Measurements from ENCODE around the gene FEN1. TPM values are rescaled to one million over a fixed set of nuclear protein-coding genes. Genes with fewer than 3 reads are reported as not detected.

Gene FEN1
- total and polyA plus RNA-seq, 2 of the 13 experiments (the other 11 are each of a cell fraction or from before 2014, with no cell fraction given) = 12.4 to 102 TPM

DNA sequence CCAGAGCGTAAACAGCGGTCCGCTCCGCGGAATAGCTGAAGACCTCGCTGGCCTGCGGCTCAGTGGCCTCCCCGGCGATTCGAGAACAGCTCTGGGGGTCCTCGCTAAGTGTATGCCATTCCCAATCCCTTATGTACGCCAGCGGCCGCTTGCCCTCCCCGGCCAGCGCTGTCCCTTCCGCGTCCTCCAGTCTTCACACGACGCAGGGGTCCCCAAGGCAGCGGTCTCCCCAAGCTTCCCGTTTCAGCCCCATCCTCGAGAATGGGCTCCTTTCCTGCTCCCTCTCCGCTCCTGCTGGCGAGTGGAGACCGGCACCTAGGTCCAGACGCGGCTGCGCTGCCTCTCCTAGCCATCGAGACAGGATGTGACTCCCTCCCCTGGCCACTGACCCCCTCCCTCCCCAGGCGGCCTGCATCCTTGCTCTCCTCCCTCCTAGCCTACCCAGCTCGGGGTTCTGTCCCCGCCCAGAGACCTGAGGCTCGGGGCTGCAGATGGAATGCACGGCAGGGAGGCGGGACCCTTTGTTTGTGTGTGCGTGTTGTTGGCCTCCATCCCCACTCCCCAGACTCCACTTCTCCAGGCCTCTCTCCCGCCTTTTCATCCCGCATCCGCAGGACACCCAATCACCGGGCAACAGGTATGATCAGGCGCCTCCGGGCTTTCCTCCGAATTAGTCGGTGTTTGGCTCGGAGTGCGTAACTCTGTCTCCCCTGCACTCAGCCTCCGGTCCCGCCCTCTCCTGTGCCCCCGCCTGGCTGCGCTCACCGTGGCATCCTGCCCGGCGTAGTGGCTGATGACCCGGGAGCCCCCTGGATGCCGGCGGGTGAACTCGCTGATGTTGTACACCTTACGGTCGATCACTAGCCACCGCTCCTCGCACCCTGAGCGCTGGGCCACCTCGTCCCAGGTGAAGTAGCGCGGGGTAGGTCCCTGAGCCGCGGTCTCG, 23.4 kb downstream of the FEN1 start (continued):
- TF ChIP-seq, protein P1, sequence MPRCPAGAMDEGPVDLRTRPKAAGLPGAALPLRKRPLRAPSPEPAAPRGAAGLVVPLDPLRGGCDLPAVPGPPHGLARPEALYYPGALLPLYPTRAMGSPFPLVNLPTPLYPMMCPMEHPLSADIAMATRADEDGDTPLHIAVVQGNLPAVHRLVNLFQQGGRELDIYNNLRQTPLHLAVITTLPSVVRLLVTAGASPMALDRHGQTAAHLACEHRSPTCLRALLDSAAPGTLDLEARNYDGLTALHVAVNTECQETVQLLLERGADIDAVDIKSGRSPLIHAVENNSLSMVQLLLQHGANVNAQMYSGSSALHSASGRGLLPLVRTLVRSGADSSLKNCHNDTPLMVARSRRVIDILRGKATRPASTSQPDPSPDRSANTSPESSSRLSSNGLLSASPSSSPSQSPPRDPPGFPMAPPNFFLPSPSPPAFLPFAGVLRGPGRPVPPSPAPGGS (CRISPR knock-in tag; IDR thresholded peaks at IDR 0.05) = no peak
- no peak; the same call in none of the 2 replicates for TF ChIP-seq ZSCAN25 (CRISPR knock-in tag; IDR thresholded peaks at IDR 0.05)
- TF ChIP-seq, protein P2, sequence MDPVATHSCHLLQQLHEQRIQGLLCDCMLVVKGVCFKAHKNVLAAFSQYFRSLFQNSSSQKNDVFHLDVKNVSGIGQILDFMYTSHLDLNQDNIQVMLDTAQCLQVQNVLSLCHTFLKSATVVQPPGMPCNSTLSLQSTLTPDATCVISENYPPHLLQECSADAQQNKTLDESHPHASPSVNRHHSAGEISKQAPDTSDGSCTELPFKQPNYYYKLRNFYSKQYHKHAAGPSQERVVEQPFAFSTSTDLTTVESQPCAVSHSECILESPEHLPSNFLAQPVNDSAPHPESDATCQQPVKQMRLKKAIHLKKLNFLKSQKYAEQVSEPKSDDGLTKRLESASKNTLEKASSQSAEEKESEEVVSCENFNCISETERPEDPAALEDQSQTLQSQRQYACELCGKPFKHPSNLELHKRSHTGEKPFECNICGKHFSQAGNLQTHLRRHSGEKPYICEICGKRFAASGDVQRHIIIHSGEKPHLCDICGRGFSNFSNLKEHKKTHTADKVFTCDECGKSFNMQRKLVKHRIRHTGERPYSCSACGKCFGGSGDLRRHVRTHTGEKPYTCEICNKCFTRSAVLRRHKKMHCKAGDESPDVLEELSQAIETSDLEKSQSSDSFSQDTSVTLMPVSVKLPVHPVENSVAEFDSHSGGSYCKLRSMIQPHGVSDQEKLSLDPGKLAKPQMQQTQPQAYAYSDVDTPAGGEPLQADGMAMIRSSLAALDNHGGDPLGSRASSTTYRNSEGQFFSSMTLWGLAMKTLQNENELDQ (CRISPR knock-in tag; IDR thresholded peaks at IDR 0.05; ENCODE audit: borderline replicate concordance) = no peak
- no peak for TF ChIP-seq ZNF224 (CRISPR knock-in tag; IDR thresholded peaks at IDR 0.05)
- TF ChIP-seq, protein P3, sequence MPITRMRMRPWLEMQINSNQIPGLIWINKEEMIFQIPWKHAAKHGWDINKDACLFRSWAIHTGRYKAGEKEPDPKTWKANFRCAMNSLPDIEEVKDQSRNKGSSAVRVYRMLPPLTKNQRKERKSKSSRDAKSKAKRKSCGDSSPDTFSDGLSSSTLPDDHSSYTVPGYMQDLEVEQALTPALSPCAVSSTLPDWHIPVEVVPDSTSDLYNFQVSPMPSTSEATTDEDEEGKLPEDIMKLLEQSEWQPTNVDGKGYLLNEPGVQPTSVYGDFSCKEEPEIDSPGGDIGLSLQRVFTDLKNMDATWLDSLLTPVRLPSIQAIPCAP (CRISPR knock-in tag; IDR thresholded peaks at IDR 0.05; ENCODE audit: low read depth) = no peak
- no peak for TF ChIP-seq HOXA3 (CRISPR knock-in tag; IDR thresholded peaks at IDR 0.05)
- no peak for TF ChIP-seq ZNF549 (CRISPR knock-in tag; IDR thresholded peaks at IDR 0.05)
- TF ChIP-seq GFI1 (CRISPR knock-in tag; IDR thresholded peaks at IDR 0.05; ENCODE audit: borderline replicate concordance) = no peak
- TF ChIP-seq, protein P4, sequence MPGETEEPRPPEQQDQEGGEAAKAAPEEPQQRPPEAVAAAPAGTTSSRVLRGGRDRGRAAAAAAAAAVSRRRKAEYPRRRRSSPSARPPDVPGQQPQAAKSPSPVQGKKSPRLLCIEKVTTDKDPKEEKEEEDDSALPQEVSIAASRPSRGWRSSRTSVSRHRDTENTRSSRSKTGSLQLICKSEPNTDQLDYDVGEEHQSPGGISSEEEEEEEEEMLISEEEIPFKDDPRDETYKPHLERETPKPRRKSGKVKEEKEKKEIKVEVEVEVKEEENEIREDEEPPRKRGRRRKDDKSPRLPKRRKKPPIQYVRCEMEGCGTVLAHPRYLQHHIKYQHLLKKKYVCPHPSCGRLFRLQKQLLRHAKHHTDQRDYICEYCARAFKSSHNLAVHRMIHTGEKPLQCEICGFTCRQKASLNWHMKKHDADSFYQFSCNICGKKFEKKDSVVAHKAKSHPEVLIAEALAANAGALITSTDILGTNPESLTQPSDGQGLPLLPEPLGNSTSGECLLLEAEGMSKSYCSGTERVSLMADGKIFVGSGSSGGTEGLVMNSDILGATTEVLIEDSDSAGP (CRISPR knock-in tag; IDR thresholded peaks at IDR 0.05; ENCODE audit: borderline replicate concordance) = no peak
- TF ChIP-seq, protein P5, sequence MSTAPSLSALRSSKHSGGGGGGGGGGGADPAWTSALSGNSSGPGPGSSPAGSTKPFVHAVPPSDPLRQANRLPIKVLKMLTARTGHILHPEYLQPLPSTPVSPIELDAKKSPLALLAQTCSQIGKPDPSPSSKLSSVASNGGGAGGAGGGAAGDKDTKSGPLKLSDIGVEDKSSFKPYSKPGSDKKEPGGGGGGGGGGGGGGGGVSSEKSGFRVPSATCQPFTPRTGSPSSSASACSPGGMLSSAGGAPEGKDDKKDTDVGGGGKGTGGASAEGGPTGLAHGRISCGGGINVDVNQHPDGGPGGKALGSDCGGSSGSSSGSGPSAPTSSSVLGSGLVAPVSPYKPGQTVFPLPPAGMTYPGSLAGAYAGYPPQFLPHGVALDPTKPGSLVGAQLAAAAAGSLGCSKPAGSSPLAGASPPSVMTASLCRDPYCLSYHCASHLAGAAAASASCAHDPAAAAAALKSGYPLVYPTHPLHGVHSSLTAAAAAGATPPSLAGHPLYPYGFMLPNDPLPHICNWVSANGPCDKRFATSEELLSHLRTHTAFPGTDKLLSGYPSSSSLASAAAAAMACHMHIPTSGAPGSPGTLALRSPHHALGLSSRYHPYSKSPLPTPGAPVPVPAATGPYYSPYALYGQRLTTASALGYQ (CRISPR knock-in tag; IDR thresholded peaks at IDR 0.05) = no peak
- TF ChIP-seq, protein P6, sequence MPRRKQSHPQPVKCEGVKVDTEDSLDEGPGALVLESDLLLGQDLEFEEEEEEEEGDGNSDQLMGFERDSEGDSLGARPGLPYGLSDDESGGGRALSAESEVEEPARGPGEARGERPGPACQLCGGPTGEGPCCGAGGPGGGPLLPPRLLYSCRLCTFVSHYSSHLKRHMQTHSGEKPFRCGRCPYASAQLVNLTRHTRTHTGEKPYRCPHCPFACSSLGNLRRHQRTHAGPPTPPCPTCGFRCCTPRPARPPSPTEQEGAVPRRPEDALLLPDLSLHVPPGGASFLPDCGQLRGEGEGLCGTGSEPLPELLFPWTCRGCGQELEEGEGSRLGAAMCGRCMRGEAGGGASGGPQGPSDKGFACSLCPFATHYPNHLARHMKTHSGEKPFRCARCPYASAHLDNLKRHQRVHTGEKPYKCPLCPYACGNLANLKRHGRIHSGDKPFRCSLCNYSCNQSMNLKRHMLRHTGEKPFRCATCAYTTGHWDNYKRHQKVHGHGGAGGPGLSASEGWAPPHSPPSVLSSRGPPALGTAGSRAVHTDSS (CRISPR knock-in tag; conservative IDR thresholded peaks at IDR 0.05) = no peak
- TF ChIP-seq, protein P7, sequence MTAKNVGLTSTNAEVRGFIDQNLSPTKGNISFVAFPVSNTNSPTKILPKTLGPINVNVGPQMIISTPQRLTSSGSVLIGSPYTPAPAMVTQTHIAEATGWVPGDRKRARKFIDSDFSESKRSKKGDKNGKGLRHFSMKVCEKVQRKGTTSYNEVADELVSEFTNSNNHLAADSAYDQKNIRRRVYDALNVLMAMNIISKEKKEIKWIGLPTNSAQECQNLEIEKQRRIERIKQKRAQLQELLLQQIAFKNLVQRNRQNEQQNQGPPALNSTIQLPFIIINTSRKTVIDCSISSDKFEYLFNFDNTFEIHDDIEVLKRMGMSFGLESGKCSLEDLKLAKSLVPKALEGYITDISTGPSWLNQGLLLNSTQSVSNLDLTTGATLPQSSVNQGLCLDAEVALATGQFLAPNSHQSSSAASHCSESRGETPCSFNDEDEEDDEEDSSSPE (CRISPR knock-in tag; IDR thresholded peaks at IDR 0.05) = no peak
- TF ChIP-seq, protein P8, sequence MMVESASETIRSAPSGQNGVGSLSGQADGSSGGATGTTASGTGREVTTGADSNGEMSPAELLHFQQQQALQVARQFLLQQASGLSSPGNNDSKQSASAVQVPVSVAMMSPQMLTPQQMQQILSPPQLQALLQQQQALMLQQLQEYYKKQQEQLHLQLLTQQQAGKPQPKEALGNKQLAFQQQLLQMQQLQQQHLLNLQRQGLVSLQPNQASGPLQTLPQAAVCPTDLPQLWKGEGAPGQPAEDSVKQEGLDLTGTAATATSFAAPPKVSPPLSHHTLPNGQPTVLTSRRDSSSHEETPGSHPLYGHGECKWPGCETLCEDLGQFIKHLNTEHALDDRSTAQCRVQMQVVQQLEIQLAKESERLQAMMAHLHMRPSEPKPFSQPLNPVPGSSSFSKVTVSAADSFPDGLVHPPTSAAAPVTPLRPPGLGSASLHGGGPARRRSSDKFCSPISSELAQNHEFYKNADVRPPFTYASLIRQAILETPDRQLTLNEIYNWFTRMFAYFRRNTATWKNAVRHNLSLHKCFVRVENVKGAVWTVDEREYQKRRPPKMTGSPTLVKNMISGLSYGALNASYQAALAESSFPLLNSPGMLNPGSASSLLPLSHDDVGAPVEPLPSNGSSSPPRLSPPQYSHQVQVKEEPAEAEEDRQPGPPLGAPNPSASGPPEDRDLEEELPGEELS (CRISPR knock-in tag; IDR thresholded peaks at IDR 0.05) = no peak
